WERI-Rb-1 (cell line): ENCODE results near the gene GH2.
A peak's percentile ranks its signal among the peaks of the same experiment; 100 is the strongest.

Source experiments
- DNase-seq: peaks from one replicate; pipeline ENCODE4 v3.0.0-alpha.2; 2020
- H3K27ac ChIP-seq: fragments of 250-450 bp; sonication (Bioruptor Pico); 2 replicates; pipeline ENCODE4 v1.5.1; 2020; ENCODE audit warnings: mild to moderate bottlenecking, moderate library complexity
- H3K27me3 ChIP-seq: fragments of 250-450 bp; sonication (Bioruptor Pico); 2 replicates; pipeline ENCODE4 v1.5.1; 2021; ENCODE audit warnings: mild to moderate bottlenecking, low read depth, moderate library complexity; ENCODE audit not compliant: insufficient read depth, severe bottlenecking
- H3K36me3 ChIP-seq: fragments of 250-450 bp; sonication (Bioruptor Pico); 2 replicates; pipeline ENCODE4 v1.5.1; 2020; ENCODE audit warnings: mild to moderate bottlenecking, moderate library complexity
- H3K4me3 ChIP-seq: 2 replicates; pipeline ENCODE4 v1.5.1; 2011; ENCODE audit warnings: low read depth, mild to moderate bottlenecking, control low read depth, low read length
- H3K9me3 ChIP-seq: fragments of 250-450 bp; sonication (Bioruptor Pico); 2 replicates; pipeline ENCODE4 v1.5.1; 2021; ENCODE audit warnings: mild to moderate bottlenecking, moderate library complexity; ENCODE audit not compliant: severe bottlenecking
- CTCF ChIP-seq: IDR thresholded peaks from 2 replicates; pipeline ENCODE4 v1.5.1; 2011; ENCODE audit warnings: low read depth, mild to moderate bottlenecking, control low read depth, inconsistent platforms, low read length

GH2 gene

GRCh38 chr17:63842173-63842539 lies 39.6 kb downstream of the GH2 start:
- DNase-seq: peak; percentile 44
- H3K27ac ChIP-seq: peak overlapping the region; percentile 93
- H3K27me3 ChIP-seq: no peaks in the 10 kb centered on the region
- no peaks in the 10 kb centered on the region for H3K9me3 ChIP-seq
- peak overlapping the region; percentile 85 for H3K4me3 ChIP-seq
- no peak for TF ChIP-seq CTCF
- H3K36me3 ChIP-seq: peaks cover 21% of the 10 kb centered on the region

GRCh38 chr17:63841350-63842172 lies 40.2 kb downstream of the GH2 start:
- TF ChIP-seq CTCF: no peak
- Histone ChIP-seq H3K27ac (peak overlapping the region; percentile 93), H3K27me3 (no peaks in the 10 kb centered on the region), H3K9me3 (no peaks in the 10 kb centered on the region), H3K4me3 (peak overlapping the region; percentile 85), H3K36me3 (peaks cover 27% of the 10 kb centered on the region)
- DNase-seq: peak; percentile 56

DNA sequence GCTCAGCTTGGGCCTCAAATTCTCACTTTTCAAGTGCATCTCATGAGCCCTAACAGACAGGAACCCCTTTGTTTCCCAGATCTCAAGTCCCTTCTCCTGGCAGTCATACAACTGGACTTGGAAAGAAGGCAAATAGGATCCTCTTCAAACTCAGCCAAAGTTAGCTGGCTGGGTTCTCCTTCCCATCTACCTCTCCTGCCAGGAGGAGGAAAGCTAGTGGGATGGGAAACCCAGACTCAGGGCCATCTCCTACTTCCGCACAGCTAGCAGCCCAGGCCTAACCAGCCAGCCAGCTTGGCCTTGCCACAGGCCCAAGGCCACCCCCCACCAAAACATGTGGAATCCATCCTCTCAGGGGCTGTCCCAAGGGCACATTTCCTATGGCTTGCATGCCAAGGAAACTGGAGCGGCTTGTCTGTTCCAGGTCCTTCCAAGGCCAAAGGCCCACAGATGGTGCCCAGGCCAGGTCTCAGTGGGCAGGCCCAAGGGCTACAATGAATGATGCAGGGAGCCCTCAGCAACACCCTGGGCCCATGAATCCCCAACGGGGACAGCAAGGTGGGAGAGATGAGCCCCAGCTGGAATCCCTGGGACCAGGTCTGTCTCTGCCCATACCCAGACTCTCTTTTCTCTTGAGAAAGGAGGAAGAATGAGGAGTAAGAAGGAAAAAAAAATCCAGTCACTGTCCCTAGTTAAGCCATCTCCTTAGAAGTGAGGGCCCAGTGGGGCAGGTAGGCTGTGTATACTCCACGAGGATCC lies 41.0 kb downstream of the GH2 start:
- Histone ChIP-seq H3K27me3 (no peaks in the 10 kb centered on the region), H3K4me3 (peak overlapping the region; percentile 85), H3K9me3 (no peaks in the 10 kb centered on the region), H3K27ac (peak overlapping the region; percentile 93), H3K36me3 (peaks cover 33% of the 10 kb centered on the region)
- no peak for TF ChIP-seq CTCF
- DNase-seq: no peak

DNA sequence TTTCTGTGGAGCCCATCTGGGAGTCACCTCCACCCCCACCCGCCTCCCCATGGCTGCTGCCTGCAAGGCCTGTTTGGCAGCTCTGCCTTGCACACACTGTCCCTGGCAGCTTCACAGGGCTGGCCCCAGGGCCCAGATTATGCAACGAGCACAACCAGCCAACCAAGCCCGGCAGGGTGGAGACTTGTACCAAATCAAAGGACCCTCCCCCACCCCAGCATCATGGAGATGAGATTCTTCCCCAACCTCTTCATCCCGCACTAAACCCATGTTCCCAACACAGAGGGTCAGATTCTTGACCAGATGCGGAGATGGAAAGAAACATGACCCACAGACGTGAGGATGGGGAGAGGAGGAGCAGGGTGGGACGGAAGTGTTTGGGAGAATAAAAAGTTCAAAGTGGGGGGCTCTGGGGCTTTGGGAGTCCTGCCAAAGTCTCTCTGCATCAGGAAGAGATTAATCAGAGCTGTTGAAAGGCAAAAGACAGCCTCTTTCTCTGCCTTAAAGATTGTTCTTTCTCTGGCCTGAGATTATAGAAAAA lies 43.0 kb downstream of the GH2 start:
- peak overlapping the region; percentile 1 for H3K4me3 ChIP-seq
- no peaks in the 10 kb centered on the region for H3K27me3 ChIP-seq
- peak overlapping the region; percentile 93 for H3K27ac ChIP-seq
- TF ChIP-seq CTCF: no peak
- DNase-seq: peak; percentile 53
- H3K36me3 ChIP-seq: peaks cover 54% of the 10 kb centered on the region
- H3K9me3 ChIP-seq: no peaks in the 10 kb centered on the region

DNA sequence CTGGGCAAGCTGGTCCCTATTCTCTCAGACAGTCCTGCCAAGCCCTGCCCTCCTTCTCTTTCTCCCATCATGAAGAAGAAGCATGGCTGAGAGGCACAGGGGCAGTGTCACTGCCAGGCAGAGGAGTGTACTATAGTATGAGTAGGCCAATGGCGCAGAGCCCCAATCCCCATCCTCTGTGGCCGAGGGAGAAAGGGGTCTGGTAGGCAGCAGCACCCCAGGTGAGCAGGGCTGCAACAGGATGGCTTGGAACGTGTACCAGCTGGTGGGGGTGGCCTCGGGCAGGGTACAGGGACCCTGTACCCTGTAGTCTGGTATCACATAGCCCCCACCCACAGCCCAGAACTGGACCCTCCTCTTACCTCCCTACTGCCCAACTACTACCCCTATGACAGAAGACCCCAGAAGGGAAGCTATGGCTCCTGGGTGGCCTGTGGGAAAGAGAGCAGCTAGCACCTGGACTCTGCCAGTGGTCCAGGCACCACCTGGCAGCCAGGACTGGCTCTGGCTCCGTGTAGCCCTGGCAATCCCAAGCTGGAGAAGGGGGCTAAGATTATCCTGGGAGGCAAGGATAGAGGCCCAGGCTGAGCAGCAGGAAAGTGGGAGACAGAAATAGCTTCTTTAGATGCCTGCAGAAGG lies 43.7 kb downstream of the GH2 start:
- H3K9me3 ChIP-seq: no peaks in the 10 kb centered on the region
- no peak for TF ChIP-seq CTCF
- peak overlapping the region; percentile 93 for H3K27ac ChIP-seq
- H3K27me3 ChIP-seq: no peaks in the 10 kb centered on the region
- DNase-seq: no peak
- no peak overlapping the region for H3K4me3 ChIP-seq
- H3K36me3 ChIP-seq: peaks cover 60% of the 10 kb centered on the region
